T-helper 2 cell treated with Interferon-gamma antibody and Interleukin-4, amounts not matched to agents 100 ng/mL and 5 ng/mL, for 36 hours (primary cell): ENCODE measurements around the gene HJURP. TPM values are rescaled to one million over a fixed set of nuclear protein-coding genes. Genes with fewer than 3 reads are reported as not detected.

Experiments
- intact Hi-C: fragments of 100-400 bp; cut with micrococcal nuclease; formaldehyde crosslinking; loops from one replicate; pipeline ENCODE4 v1.15.1; 2023
- total RNA-seq: library from RNA; stranded (reverse); gene quantifications from 2 replicates; pipeline ENCODE4 v1.2.3, GENCODE V29; 2022

HJURP gene
- total RNA-seq, 1 donor from 2014 or later = 79.4 TPM

DNA sequence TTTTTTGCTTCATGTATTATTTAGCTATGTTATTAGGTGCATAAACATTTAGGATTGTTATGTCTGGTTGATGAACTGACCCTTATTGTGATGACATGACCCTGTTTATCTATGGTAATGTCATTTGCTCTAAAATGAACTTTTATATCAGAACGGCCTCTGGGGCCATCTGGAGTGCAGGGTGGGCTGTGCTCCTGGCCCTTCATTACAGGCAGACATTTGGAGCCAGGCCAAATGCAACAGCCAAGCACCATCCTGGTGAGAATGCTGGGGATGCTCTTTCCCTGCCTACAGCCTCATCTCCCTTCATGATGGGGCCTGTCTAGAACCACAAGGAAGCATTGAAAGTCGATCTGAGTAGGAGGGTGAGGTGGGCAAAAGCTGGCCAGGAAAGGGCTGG is 38.0 kb downstream of the HJURP start:
- intact Hi-C loops = no loop called here

DNA sequence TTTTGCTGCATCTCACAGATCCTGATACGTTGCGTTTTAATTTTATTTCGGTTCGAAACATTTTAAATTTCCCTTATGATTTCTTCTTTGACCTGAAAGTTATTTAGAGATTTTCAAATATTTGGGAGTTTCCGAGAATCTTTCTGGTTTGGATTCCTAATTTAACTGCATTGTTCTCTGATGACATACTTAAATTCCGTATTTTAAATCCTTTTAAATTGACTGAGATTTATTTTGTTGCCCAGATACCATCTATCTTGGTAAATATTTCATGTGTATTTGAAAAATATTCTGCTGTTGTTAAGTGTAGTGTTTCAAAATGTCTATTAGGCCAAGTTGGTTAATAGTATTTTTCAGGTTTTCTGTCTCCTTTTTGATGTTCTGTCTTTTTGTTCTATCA is 38.5 kb downstream of the HJURP start:
- intact Hi-C loops = no loop called here

DNA sequence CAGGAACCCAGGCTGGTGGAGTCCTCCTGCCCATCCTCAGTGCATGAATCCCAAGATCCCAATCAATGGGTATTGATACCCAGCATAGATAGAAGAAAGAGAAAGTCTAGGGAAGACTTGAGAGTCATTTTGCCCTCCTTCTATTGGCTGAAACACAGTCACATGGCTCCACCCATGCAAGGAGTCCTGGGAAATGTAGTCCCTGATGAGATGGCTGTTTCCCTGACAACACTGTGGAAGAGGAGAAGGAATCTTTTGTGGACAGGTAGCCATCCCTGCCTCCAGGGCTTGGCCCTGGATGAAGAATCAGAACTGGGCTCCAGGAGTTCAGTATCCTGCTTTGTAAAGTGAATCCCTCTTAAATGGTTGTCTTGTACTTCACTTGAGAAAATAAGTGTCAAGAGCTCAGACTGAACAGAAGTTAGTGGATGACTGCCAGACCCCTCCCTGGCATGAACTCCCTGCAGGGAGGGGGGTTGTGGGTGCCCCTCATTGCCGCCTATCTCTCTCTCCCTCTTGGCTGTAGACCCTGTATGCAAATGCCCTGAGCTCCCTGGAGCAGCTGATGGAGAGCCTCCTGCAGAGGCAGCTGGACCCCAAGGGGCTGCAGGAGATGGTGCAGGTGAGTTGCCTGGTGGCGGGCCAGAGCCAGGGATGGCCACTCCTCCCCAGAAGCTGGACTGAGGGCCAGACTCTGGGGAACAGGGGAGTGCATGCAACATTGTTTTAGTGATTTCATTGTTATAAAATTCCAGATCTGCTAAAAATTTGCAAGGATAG is 40.1 kb downstream of the HJURP start:
- intact Hi-C loops = no loop called here

DNA sequence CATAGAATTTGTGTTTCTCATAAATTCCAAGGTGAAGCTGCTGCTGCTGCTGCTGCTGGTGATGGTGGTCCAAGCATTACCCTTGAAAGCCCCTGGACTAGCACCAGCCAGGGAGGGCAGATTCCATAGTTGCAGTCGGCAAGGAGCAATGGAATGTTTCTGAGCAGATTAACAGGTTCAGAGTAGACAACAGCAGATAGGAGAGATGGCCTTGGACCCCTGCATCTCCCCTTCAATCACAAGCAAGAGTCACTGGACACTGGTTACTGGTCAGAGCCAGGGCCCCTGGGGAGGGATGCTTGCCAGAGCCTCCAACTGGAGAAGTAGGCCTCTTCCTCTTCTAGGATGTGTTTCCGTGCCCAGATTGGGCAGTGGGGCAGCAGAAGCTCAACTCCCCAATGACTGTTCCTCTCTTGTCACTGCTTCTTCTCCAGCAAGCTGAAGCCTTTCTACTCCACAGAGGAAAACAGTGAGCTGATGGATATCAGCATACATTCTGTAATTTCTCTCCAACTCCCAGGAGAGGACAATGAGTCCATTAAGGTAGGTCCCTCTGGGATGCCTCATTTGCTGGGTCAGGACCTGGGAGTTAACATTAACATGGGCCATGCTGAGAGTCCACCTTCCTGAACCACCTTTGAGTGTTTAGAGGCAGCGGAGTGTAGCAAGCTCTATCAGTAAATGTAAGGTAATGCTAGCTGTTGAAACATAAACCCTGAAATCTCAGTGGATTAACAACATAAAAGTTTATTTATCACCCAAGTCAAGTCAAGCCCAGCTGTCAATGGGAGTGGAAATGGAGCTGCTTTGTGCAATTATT is 40.9 kb downstream of the HJURP start:
- intact Hi-C loops = no loop called here

DNA sequence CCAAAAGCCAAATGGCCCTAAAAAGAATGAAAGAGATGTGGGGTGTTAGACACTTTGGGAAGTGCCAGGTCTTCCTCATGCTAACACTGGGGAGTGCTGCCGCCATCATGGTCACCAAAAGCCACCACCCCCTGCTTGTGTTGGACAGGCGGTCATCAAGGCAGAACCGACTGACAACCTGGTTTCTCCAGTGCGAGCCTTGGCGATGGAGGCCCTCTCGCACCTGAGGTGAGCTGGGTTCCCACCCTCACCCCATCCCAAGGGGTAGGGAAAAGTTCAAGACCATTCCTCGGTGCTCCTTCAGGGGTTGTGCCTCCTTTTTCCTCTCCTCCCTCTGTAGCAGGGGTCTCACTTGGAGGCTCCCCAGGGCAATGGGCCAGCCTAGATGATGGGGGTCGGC is 42.6 kb downstream of the HJURP start:
- intact Hi-C loops = no loop called here

DNA sequence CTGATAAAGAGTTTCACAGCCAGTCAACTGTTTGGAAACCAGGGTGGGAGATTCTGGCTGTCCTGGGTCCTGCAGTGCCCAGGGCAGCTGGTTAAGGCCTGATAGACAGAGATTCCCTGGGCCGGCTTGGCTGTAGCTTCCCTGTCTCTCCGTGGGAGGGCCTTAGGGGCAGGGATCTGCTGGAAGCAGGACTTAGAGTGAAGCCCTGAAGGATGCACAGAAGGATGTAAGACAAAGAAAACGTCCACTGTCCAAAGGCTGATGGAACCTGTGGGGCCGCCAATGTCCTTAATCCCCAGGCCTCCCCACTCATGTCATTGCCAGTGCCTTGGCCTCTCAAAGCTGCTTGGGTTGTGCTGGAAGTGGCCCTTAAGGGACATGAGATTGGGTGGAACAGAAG is 43.2 kb downstream of the HJURP start:
- intact Hi-C loops = no loop called here

DNA sequence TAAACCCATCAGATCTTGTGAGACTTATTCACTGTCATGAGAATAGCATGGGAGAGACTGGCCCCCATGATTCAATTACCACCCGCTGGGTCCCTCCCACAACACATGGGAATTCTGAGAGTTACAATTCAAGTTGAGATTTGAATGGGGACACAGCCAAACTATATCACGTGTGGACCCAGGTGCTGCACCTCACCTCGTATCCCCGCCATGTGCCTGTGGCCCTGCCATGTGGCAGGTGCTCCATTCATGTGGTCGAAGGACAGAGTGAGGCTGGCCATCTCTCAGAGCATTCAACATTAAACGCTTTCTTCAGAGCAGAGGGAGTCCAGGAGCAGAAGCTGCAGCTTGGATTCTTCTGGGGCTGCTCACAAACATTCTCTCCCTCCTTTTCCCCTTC is 44.0 kb downstream of the HJURP start:
- intact Hi-C loops = no loop called here

DNA sequence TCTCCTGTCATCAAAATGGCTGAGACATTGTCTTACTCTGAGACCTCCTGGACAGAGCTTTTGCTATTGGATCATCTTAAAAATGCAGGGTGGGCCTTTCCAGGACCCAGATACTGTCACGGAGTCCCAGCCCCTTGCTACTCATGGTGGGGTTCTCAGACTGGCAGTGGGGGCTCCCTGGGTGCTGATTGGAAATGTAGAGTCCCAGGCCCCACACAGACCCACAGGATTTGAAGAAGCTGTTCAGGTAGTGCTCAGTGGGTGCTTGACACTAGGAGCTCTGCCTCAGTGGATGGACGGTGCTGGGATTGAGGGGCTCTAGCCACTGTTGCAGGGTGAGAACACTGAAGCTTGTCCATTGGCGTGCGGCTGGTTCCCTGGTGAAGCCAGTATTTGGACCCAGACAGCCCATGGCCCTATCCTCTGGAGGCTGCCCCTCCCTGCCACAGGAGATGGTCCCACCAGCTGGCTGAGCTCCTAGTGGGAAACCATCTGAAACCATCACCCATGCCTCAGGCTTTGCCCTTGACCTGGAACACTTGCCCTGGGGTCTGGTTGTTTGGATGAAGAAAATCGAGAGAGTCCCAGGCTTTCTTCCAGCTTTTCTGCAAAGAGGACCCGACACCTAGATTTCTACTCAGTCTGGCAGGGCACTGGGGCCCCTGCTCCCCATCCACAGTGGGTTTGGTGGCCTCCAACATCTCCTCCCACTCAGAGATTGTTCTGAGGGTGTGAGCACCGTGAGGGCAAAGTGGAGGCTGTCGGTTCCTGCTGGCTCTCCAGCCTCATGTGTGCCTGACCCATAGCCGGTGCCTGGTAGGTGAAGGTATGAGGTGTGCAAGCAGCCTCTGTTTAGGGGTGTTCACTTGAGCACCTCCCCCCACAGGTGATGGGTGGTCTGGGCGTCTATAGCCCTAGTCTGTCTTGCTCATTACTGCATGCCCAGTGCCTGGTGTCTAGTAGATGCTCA is 46.1 kb downstream of the HJURP start:
- intact Hi-C loops = no loop called here

DNA sequence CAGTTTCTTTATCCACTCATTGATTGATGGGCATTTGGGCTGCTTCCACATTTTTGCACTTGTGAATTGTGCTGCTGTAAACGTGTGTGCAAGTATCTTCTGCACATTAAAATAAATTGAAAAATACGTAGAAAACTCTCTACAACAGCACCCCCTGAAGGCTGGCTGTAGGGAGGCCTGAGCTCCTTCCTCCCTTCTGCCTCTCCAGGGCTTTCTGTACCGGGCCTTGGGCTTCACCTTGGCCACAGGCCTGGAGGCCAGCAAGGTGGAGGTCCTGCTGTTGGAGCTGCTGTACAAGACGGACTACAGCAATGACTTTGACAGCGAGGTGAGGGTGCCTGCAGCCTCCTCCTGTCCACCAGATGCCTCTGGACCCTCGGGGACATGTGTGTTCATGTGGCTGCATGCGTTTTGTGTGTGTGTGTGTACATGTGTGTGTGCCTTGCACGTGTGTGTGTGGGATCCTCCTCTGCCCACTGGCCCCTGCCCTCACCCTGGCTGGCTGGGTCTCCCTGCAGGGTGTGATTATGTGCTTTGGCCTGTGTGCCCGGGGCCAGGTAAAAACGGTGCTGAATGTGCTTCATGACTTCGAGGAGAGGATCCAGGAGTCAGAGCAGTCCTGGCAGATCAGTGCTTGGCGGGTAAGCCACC is 47.0 kb downstream of the HJURP start:
- intact Hi-C loops = no loop called here

DNA sequence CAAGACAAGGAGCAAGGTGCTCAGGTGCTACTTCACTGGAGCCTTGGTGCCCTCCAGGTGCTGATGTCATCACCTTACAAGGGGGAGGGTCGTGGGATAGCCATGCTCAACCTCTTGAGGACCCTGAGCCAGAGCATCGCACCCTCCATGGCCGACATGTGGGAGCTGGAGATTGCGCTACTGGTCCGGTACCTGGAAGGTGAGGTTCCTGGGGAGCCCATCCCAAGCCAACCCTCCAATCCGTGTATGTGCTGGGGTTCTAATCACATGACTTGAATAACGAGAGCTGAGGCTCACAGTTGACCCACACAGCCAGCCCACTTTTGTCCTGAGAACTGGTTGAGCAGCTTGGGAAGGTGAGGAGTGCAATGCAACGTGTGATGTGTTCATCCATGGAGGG is 50.3 kb downstream of the HJURP start:
- intact Hi-C loops = no loop called here

DNA sequence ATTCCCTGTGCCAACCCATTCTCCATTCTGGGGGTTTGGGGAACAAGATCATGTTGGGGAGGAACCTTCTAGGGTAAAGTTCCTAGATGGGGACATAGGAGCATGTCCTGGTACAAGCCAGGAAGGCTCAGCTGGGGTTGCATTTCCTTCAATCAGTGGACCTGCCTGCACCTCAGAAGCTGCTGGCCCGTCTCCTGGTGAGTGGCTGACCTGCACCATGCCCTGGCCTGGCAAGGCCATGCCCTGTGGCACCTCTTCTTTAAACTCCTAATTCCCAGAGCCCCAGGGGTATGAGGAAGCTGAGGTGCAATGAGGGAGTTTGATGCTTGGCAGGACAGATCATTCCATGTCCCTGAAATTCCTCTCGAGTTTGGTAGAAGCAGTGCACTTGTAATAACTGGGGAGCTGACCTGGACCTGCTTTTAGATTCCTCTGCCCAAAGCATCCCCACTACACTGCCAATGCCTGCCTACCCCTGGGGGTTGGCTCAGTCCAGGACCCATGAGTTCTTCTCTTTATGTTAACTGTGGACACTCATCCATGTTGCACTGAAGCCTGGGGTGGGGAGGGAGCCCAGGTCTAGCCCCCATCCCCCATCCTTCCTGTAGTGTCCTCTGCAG is 50.9 kb downstream of the HJURP start:
- intact Hi-C loops = no loop called here

DNA sequence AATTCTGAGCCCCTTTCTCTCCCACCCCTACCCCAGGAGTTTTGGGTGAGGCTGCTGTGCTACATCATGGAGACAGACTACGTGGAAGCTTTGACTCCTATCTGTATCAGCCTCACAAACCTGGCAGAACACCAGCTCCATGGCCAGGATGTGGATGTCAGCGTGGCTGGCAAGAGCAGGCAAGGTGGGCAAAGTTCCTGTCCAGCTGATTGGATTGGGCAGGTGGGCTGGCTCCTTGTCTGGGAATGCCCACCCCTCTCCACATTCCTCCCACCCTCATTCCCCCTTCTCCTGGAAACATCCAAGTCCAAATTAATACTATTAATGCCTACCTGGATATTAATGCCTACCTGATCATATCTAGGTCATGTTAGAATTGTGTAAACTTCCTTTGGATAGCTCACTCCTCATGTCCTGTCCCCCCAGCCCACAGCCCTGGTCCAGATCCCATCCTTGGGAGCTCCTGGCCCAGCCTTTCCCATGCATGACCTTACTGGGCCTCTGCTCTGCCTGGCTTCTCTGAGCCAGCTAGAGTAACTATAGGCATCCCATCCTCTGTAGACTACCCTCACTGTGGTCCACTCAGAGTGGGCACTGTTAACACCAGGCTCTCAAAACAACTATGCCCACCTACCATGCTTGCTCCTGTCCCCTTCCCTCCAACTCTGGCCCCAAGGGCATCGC is 52.1 kb downstream of the HJURP start:
- intact Hi-C loops = no loop called here

DNA sequence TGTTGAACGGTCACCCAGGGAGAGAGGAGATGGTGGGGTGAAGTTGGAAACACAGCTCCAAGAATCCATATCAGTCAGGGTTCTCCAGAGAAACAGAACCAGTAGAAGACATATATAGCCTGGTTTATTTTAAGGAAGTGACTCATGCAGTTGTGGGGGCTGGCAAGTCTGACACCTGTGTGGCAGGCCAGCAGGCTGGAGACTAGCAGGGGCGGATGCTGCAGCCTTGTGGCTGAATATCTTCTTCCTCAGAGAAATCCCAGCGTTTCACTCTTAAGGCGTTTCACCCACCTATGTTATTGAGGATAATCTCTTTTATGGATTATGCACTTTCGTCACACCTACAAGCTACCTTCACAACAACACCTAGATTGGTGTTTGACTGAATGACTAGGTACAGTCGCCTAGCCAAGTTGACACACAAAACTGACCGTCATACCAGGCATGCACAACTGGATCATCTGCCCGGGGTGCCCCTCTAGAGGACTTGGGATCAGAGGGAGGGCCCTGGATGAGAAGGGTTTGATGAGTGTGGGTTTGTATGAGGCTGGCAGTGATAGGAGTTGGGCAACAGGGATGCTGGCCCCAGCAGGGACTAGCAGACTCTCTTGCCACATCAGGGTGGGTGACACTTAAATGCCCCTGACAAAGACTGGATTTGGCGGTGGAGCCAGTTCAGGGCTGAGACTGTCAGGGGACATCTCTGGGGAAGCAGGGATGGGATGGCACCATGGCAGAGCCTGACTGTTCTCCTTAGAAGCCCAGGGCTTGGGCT is 52.8 kb downstream of the HJURP start:
- intact Hi-C loops = no loop called here

DNA sequence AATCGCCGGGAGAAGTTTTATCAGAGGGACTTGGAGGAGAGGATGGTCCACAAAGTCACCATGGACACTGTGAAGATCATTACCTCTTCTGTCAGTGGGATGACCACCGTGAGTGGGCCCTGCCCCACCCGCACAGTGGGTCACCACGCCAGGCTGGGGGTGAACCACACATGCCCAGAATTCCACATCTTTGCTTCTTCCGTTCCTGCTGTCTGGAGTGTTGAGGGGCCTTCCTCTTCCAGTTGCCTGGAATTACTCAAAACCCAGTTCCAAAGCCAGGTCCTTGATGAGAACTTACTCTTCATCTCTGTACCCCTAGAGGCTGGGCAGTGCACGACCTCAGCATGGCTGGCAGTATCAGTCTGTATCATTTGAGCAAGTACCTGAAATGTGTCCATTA is 54.1 kb downstream of the HJURP start:
- intact Hi-C loops = no loop called here

DNA sequence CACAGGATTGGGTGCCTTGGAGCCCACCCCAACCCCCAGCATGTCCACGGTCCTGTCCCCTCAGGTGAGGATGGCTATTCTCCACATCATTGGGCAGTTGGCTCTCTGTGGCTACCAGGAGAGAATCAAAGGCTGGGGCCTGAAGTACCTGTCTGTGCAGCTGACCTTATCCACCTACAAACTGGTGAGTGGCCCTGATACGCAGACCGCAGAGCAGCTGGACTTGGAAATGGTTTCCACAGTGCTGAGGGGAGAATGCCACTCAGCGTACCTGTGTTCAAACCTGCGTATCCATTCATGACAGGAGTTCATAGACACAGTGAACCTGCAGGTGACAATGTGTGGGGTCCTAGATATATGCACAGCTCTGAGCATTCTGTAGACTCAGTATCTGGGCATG is 54.6 kb downstream of the HJURP start:
- intact Hi-C loops = no loop called here

DNA sequence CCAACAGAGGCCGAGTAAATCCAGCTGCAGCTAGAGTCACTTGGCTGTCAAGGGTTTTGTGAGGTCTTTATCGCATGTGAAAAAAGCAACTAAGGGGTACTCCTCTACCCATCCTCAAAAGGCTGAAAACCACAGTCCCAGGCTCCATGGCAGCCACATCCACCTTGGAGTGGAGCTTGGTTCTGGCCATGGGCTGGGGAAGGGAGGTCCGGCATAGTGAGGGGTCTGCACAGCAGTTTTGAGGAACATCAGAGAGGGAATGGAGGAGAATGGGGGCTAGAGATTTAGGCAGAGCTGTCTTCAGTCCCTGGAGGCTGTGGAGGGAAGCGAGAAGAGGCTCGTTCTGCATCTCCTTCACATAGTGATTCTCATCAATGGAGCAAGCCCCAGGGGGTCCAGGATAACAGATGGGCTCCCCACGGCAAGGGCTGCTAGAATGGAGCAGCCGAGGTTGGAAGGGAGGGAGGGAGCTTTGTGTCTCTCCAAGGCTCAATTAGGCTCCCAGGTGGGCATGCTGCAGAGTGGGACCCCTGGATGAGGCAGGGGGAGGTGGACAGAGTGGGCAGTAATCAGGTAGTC is 55.2 kb downstream of the HJURP start:
- intact Hi-C loops = no loop called here

DNA sequence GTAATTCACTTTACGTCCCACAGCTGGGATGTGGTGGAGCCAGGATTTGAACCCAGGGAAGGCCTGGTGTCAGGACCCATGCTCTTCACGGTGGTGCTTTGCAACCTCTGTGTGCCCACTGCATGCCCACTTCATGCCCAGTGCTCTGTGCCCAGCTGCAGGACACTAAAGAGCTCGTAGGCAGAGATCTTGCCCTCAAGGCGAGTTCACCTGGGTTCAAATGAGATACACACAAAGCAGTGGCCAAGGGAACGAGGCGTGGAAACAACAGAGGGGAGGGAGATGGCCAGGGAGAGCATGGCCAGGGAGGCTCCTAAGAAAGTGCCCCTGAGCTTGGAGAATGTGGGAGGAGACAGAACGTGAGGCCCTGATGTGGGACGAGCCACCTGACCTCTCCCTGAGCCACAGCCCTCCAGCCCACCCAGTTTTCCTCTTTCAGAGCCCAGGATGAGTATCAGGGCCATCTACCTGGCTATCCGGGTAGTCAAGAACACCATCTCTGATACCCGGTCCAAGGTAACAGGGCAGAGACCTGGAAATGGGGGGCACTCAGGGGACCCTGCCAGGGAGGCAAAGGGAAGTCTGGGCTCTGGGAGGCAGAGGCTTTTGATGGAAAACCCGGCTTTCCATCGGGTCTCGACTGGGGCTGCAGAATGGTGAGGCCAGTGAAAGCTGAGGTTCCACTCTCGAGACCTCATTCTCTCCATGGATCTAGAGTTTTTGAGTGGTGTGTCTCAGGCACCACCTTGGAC is 55.8 kb downstream of the HJURP start:
- intact Hi-C loops = no loop called here

DNA sequence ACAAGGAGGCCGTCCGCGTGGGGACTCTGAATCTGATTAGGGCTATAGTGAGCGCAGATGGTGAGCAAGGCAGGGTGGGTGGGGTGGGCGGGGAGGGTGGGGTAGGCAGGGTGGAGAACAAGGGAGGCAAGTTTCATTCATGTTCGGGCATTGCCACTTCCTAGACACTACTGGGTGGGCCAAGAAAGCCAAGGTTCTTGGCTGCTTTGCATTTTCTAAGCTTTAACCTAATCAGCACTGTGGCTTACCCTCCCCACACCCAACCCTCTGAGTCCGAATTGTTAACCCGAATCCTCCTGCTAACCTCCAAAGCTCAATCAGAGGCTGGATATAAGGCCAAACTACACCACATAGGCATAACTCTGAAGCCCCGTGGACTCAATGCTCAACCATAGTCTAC is 58.1 kb downstream of the HJURP start:
- intact Hi-C loops = no loop called here
